Lung (tissue), 12 donors: Measurements from ENCODE around the gene CTSA. TPM values are rescaled to one million over a fixed set of nuclear protein-coding genes. Genes with fewer than 3 reads are reported as not detected.

Experiments
- ATAC-seq: fragments of 200-7000 bp; cut with Tn5 transposase; one replicate; pipeline ENCODE4 v1.9.1; 2020; ENCODE audit warnings: moderate number of reproducible peaks; ENCODE audit not compliant: insufficient read depth, low FRiP score
- DNase-seq, 3 donors: peaks; one replicate each; pipeline ENCODE4 v3.0.0-alpha.2; 2013 to 2017
- H3K27ac ChIP-seq, 2 donors: one replicate each; pipeline ENCODE4 v1.5.1; 2013; ENCODE audit warnings: mild to moderate bottlenecking in 2 of 2, moderate library complexity in 2 of 2, control low read depth in 1 of 2, inconsistent platforms in 1 of 2, low read depth in 1 of 2, low read length in 1 of 2
- H3K27me3 ChIP-seq, 3 donors: one replicate each; pipeline ENCODE4 v1.5.1; 2013; ENCODE audit warnings: low read length in 2 of 3; ENCODE audit not compliant: control insufficient read depth in 3 of 3, insufficient read depth in 3 of 3
- H3K36me3 ChIP-seq, 4 donors: one replicate each; pipeline ENCODE4 v1.5.1; 2013; ENCODE audit warnings: low read length in 4 of 4, mild to moderate bottlenecking in 1 of 4, moderate library complexity in 1 of 4; ENCODE audit not compliant: control insufficient read depth in 4 of 4, insufficient read depth in 4 of 4
- H3K4me1 ChIP-seq, 5 donors: one replicate each; pipeline ENCODE4 v1.5.1; 2013; ENCODE audit warnings: low read length in 5 of 5, mild to moderate bottlenecking in 2 of 5, moderate library complexity in 1 of 5; ENCODE audit not compliant: control insufficient read depth in 5 of 5, insufficient read depth in 5 of 5
- H3K4me3 ChIP-seq: one replicate; pipeline ENCODE4 v1.5.1; 2013; ENCODE audit warnings: mild to moderate bottlenecking, control low read depth, moderate library complexity
- H3K9ac ChIP-seq, 2 donors: one replicate each; pipeline ENCODE4 v1.5.1; 2013; ENCODE audit warnings: low read length in 2 of 2, control low read depth in 1 of 2; ENCODE audit not compliant: insufficient read depth in 1 of 2
- H3K9me3 ChIP-seq, 4 donors: one replicate each; pipeline ENCODE4 v1.5.1; 2013; ENCODE audit warnings: low read length in 3 of 4, mild to moderate bottlenecking in 1 of 4, moderate library complexity in 1 of 4; ENCODE audit not compliant: control insufficient read depth in 4 of 4, insufficient read depth in 3 of 4
- CTCF ChIP-seq: IDR thresholded peaks from 2 replicates; pipeline ENCODE4 v1.5.1; 2012; ENCODE audit warnings: mild to moderate bottlenecking; ENCODE audit errors: control extremely low read depth, extremely low read depth
- WGBS, 2 donors: extraction: QIAGEN DNeasy Blood & Tissue Kit; methylation state at CpG; one replicate each; pipeline ENCODE4 v1.1.7; 2013; 5-methylcytosine and 5-hydroxymethylcytosine counted together
- polyA plus RNA-seq, 2 donors: library from polyadenylated mRNA; stranded (reverse); fragments of 200-250 nt; gene quantifications; one replicate each; pipeline ENCODE4 v1.2.1, GENCODE V29; 2013
- total RNA-seq, 2 donors: library from RNA; depleted of rRNA in 1 of 2; stranded (reverse); fragments of >200 nt in 1 of 2; gene quantifications; one replicate each; pipeline ENCODE4 v1.2.1, GENCODE V29; 2014 to 2021
- donor health status: control.
- donor health status: control.
- donor health status: Bipolar disorder and iron deficiency.
- donor health status: healthy.
- donor health status: DM: yes; HTN: yes; CAD: no.

The CTSA gene
- total and polyA plus RNA-seq, 4 donors = 72.2 to 247 (median 140) TPM

GRCh38 chr20:45944965-45945677 is 54.0 kb downstream of the CTSA start:
- TF ChIP-seq CTCF = no peak
- WGBS, 2 donors = 89 to 94% methylated on average over 19 of the region's 19 CpGs
- H3K9ac ChIP-seq = no peak overlapping the region
- ATAC-seq (no peak), DNase-seq (no peak)
- H3K9me3 ChIP-seq = no peaks in the 10 kb centered on the region
- peak overlapping the region in 1 of 2 donors; percentile 42 for H3K27ac ChIP-seq
- H3K27me3 ChIP-seq = no peaks in the 10 kb centered on the region
- H3K4me1 ChIP-seq = peaks cover 0 to 2% (median 0%) of the 10 kb centered on the region in 5 donors
- H3K4me3 ChIP-seq = no peak overlapping the region
- peaks cover 30 to 81% (median 64%) of the 10 kb centered on the region in 4 donors for H3K36me3 ChIP-seq

GRCh38 chr20:45945678-45946148 is 54.6 kb downstream of the CTSA start:
- no peak for DNase-seq
- Histone ChIP-seq H3K4me3 (no peak overlapping the region), H3K4me1 (peaks cover 0 to 2% (median 0%) of the 10 kb centered on the region in 5 donors), H3K9me3 (no peaks in the 10 kb centered on the region), H3K27me3 (no peaks in the 10 kb centered on the region), H3K36me3 (peaks cover 26 to 79% (median 65%) of the 10 kb centered on the region in 4 donors), H3K9ac (no peak overlapping the region), H3K27ac (peak overlapping the region in 1 of 2 donors; percentile 42)
- ATAC-seq = no peak
- no peak for TF ChIP-seq CTCF
- WGBS, 2 donors = 87% methylated on average over 13 of the region's 13 CpGs

- peak overlapping the region in 1 of 2 donors; percentile 42 for H3K27ac ChIP-seq
- H3K36me3 ChIP-seq = peaks cover 21 to 79% (median 64%) of the 10 kb centered on the region in 4 donors
- H3K9ac ChIP-seq = no peak overlapping the region
- H3K9me3 ChIP-seq = no peaks in the 10 kb centered on the region
- no peaks in the 10 kb centered on the region for H3K27me3 ChIP-seq
- DNase-seq (no peak), ATAC-seq (peak; percentile 28)
- 72 to 79% methylated on average over 20 of the region's 20 CpGs for WGBS, 2 donors
- no peak overlapping the region for H3K4me3 ChIP-seq
- peaks cover 0 to 2% (median 0%) of the 10 kb centered on the region in 5 donors for H3K4me1 ChIP-seq
- TF ChIP-seq CTCF = no peak
Observed at GRCh38 chr20:45946149-45946970, 55.2 kb downstream of the CTSA start.
